ENCODE data around the gene XIST.
"Not testable (repeated sequence)": the region's sequence is repeated elsewhere in the genome, so short reads cannot be mapped to it uniquely, and the experiment has no call there.

The XIST gene

GRCh38 chrX:73852467-73852866, at the start of gene XIST:
XIST (minus strand) TSS chrX:73852714.
- no peak within 1 kb of the TSS for H3K27ac ChIP-seq
- DNase-seq (ENCODE audit: low read depth, low spot score) = no peak

DNA sequence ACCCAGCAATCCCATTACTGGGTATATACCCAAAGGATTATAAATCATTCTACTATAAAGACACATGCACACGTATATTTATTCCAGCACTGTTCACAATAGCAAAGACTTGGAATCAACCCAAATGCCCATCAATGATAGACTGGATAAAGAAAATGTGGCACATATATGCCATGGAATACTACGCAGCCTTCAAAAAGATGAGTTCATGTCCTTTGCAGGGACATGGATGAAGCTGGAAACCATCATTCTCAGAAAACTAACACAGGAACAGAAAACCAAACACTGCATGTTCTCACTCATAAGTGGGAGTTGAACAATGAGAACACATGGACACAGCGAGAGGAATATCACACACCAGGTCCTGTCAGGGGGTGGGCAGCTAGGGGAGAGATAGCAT, 45.8 kb upstream of the XIST start:
- not testable (repeated sequence) for H3K27ac ChIP-seq; DNase-seq (ENCODE audit: low read depth, low spot score)

DNA sequence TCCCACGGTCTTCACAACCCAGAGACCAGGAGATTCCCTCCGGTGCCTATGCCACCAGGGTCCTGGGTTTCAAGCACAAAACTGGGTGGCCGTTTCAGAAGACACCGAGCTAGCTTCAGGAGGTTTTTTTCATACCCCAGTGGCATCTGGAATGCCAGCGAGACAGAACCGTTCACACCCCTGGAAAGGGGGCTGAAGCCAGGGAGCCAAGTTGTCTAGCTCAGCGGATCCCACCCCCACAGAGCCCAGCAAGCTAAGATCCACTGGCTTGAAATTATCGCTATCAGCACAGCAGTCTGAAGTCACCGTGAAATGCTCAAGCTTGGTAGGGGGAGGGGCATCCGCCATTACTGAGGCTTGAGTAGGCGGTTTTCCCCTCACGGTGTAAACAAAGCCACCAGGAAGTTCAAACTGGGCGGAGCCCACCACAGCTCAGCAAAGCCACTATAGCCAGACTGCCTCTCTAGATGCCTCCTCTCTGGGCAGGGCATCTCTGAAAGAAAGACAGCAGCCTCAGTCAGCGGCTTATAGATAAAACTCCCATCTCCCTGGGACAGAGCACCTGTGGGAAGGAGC, 40.1 kb upstream of the XIST start:
- DNase-seq (ENCODE audit: low read depth, low spot score) = not testable (repeated sequence)

DNA sequence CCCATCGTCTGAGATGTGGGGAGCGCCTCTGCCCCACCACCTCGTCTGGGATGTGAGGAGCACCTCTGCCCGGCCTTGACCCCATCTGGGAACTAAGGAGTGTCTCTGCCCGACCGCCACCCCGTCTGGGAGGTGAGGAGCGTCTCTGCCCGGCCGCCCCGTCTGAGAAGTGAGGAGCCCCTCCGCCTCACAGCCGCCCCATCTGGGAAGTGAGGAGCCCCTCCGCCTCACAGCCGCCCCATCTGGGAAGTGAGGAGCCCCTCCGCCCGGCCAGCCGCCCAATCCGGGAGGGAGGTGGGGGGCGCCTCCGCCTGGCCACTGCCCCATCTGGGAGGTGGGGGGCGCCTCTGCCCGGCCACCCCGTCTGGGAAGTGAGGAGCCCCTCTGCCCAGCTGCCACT, 29.7 kb upstream of the XIST start:
- DNase-seq (ENCODE audit: low read depth, low spot score); H3K27ac ChIP-seq: not testable (repeated sequence)

More for the DNA sequence above, 40.1 kb upstream of the XIST start:
- not testable (repeated sequence) for H3K27ac ChIP-seq

DNA sequence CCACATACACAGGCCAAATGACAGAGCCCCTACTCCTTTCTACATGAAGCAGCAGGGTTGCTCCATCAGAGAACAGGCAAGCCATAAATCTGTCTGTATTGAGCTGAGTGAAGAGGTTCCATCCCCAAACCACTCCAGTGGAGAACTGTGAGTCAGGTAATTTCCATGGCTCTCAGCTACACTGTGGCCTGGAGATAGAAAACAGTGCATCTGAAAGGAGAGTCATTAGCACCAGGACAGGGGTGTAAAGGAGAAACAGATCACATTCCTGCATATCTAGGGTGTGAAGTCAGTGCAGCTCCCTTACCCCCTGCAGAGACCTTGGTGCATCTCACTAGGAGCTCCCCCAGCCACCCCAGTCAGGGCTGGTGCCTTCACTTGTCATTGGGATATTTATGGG, 25.2 kb upstream of the XIST start:
- H3K27ac ChIP-seq = no peak overlapping the region
- no peak for DNase-seq (ENCODE audit: low read depth, low spot score)

- DNase-seq (ENCODE audit: low read depth, low spot score) = peak; percentile 27
- no peak overlapping the region for H3K27ac ChIP-seq
These were observed 24.4 kb upstream of the XIST start for GRCh38 chrX:73876911-73877310.

DNA sequence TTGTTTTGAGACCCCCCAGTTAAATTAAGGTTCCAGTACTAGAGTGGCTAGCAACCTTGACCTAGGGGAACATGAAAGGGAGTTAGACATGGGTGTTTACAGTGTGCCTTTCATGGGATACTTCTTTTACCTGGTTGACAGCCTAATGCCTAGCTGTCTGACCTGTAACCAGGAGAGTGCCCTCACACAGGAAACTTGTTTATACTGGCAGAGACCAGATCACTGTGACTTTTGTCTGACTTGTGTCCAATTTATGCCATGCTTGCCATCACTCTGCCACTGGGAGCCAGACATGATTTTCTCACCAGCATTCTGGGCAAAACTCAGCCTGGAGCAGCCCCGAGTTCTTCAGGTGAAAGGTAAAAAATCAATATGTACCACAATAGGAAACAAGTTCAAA, 16.4 kb upstream of the XIST start:
- H3K27ac ChIP-seq = no peak overlapping the region
- no peak for DNase-seq (ENCODE audit: low read depth, low spot score)

GRCh38 chrX:73867144-73867543, 14.6 kb upstream of the XIST start:
- no peak overlapping the region for H3K27ac ChIP-seq

DNA sequence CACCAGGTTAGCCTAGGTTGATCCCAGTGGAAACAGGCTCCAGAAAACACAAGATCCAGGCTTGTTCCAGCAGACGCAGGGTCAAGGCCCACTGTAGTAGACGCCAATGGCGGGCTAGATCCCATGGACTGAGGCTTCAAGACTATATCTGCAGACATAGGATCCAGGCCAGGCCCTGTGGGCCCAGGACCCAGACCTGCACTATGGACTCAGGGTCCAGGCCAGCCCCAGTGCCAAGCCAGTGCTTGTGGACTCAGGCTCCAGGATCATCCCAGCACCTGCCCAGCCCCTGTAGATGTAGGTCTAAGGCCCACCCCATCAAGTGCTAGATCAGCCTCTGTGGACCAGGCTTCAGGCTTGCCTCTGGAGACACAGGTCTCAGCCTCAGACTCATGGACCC, 11.3 kb upstream of the XIST start:
- no peak overlapping the region for H3K27ac ChIP-seq
- no peak for DNase-seq (ENCODE audit: low read depth, low spot score)

More at GRCh38 chrX:73867144-73867543, 14.6 kb upstream of the XIST start:
- no peak for DNase-seq (ENCODE audit: low read depth, low spot score)

GRCh38 chrX:73863268-73863667, 10.8 kb upstream of the XIST start:
- no peak overlapping the region for H3K27ac ChIP-seq
- DNase-seq (ENCODE audit: low read depth, low spot score) = no peak

DNA sequence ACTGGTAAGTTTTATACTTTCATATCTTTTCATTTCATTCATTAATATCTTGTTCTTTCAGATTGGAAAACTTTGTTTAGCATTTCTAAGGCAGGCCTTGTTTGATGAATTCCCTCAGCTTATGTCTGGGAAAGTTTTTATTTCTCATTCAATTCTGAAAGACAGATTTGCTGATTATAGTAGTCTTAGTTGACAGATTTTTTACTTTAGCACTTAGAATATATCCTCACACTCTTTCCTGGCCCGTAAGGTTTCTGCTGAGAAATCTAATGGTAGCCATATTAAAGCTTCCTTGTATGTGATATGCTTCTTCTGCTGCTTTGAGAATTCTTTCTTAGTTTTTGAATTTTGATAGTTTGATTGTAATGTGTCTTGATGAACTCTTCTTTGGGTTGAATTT, 7.1 kb upstream of the XIST start:
- no peak overlapping the region for H3K27ac ChIP-seq
- DNase-seq (ENCODE audit: low read depth, low spot score) = no peak

DNA sequence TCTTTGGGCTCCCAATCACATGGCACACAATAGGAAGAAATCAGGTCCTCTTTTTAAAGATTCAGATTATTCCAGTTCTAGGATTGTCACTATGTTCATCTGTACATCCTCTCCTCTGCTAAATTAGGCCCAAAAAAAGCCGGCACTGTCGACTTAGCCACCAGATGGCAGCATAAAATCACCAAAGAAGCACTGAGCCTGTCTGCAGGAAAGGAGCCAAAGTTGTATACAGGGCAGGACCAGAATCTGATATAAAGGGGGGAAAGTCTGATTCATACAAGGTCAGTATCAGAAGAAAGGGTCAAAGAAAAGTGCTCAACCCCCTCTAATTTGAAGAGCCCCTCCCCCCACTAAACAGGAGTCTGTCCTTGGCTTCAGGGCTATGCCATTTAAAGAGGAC, 3.0 kb upstream of the XIST start:
- DNase-seq (ENCODE audit: low read depth, low spot score) = no peak
- no peak overlapping the region for H3K27ac ChIP-seq

DNA sequence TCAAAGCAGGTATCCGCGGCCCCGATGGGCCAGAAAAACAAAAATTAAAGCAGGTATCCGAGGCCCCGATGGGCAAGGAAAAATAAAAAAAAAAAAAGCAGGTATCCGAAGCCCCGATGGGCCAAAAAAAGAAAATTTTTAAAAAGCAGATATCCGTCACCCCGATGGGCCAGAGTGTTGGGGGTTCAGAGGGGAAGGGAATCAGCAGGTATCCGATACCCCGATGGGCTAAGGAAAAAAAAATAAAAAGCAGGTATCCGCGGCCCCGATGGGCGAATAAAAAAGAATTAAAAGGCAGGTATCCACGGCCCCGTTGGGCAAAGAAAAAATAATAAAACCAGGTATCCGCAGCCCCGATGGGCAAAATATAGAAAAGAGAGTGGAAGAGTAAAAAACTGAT, 492 bp downstream of the XIST start:
- H3K27ac ChIP-seq = no peak overlapping the region
- DNase-seq (ENCODE audit: low read depth, low spot score) = no peak

DNA sequence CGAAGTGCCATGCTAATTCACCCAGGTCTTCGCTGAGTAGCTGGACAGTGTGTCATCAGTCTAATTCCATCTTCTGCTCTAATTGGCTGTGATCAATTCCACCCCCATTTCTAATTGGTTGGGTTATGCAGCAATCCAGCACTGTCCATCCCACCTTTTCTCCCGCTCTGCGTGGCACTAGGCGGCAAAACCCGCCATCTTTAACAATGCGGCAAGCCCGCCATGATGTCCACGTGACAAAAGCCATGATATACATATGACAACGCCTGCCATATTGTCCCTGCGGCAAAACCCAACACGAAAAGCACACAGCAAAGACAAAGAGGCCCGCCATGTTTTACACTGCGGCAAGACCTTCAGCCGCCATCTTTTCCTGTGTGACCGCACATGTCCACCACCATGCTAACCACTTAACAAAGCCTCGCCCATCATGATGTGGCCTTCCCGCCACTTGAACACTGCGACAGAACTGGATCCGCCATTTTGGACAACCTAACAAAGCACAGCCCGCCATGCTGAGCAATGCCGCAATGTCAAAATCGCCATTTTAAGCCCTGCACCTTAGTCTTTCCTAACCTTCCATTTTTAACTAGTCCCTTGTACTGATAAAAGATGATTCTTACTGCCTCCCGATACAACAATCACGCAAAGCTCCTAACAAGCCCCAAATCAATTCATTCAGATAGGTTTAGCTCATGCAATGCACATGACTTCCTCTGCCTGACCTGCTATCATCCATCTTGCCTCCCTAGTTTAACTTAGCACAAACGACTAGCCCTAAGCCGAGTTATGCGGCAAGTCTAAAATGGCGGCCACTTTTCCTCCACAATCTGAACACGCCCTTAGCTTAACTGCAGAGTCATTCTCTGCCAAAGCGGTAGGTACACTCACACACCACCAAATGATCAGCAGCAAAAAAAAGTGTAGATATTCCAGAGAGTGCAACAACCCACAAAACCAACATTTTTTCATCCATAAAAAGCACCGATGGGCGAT, 1.2 kb downstream of the XIST start:
- H3K27ac ChIP-seq = no peak overlapping the region
- DNase-seq (ENCODE audit: low read depth, low spot score) = no peak

- DNase-seq (ENCODE audit: low read depth, low spot score) = no peak
- H3K27ac ChIP-seq = no peak overlapping the region
These were observed 2.1 kb downstream of the XIST start for GRCh38 chrX:73850124-73851013.

DNA sequence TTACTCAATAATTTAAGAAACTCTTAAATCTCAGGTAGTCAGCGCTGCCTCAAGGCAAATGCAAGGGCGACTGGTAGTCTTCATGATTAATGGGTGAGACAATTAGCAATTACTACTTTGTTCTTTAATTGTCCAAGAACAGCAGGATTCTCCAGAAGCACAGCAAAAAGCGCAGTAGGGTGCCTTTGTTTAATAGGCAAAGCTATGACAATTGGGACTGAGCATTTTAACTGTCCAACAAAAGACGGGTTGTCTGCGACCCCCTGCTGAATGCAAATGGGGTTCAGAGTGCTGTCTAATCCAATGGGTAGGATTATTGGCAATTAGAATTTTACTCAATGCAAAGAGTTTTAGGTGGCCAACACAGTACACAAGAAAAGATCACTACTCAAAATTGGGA, 3.4 kb downstream of the XIST start:
- no peak overlapping the region for H3K27ac ChIP-seq
- DNase-seq (ENCODE audit: low read depth, low spot score) = no peak

DNA sequence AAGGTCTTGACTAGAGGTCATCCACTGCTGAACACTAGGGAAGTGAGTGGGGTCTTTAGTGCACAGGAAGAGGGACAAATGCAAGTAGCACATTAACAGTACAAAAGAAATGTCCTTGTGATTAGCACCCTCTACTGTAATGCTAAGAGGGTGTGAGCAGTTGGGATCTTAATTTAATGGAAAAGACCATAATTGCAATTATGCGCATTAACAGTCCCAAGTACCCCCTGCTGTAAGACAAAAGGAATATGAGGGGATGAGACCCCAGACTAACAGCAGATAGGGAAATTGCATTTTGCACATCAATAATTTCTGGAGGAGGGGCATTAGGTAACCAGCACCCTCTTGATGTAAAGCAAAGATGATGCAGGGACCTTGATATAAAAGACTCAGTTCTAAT, 4.5 kb downstream of the XIST start:
- no peak for DNase-seq (ENCODE audit: low read depth, low spot score)

GRCh38 chrX:73847100-73847499, 5.4 kb downstream of the XIST start:
- no peak for DNase-seq (ENCODE audit: low read depth, low spot score)
- H3K27ac ChIP-seq = no peak overlapping the region

More for the DNA sequence above, 4.5 kb downstream of the XIST start:
- H3K27ac ChIP-seq = no peak overlapping the region

DNA sequence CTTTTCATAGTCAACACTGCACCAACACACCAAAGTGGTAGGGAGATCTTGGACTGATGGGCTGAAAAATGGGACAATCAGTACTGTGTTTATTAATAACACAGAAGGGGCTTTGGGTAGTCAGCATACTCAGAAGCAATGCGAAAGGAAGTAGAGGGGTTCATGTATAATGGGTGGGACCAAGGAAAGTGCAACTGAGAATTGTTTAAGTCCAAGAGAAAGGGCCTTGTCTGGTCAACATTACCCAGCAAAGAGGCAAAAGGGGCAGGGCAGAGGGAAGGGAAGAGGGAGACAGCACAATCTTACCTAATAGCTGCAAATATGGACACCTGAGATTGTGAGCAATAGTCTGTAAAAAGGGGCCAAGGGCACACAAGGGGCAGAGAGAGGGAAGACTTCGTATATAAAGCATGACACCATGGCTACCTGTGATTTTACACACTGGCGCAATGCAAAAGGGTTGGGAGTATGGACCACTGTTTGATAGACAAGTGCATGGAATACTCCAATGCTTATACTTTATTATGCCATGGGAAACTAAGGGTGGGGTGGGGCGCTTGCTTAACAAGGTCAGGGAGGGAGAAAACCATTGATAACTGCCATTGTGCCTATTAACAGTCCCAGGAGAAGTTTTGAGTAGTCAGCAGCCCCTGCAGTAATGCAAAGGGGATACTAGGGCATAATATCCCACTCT, 9.8 kb downstream of the XIST start:
- H3K27ac ChIP-seq = no peak overlapping the region
- DNase-seq (ENCODE audit: low read depth, low spot score) = no peak

DNA sequence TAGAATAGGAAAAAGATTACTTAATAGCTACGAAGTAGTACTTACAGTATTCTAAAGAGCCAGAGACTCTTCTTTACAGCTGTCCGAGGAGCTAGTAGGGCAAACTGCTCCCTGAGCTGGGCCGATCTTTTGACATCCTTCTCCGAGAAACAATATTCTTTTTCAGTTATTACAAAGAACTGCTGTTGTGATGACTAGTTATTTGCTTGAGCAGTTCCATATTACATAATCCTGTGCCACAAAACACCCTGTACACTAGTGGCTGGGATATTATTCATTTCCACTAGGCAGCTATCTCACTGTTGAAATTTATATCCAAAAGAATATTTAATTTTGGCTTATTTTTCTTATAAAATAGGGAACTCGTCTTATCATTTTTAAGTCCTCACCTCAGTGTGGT, 11.2 kb downstream of the XIST start:
- no peak for DNase-seq (ENCODE audit: low read depth, low spot score)
- H3K27ac ChIP-seq = no peak overlapping the region

Data from epithelial cell of prostate (primary cell).